CD4-positive, alpha-beta T cell treated with Interleukin-2 at 100 ng/mL for 4 hours (primary cell): ENCODE data around the gene SIPA1.

Experiments
- DNase-seq: peaks from one replicate; pipeline ENCODE4 v3.0.0-alpha.2; 2020; ENCODE audit warnings: low spot score

Gene SIPA1

DNA sequence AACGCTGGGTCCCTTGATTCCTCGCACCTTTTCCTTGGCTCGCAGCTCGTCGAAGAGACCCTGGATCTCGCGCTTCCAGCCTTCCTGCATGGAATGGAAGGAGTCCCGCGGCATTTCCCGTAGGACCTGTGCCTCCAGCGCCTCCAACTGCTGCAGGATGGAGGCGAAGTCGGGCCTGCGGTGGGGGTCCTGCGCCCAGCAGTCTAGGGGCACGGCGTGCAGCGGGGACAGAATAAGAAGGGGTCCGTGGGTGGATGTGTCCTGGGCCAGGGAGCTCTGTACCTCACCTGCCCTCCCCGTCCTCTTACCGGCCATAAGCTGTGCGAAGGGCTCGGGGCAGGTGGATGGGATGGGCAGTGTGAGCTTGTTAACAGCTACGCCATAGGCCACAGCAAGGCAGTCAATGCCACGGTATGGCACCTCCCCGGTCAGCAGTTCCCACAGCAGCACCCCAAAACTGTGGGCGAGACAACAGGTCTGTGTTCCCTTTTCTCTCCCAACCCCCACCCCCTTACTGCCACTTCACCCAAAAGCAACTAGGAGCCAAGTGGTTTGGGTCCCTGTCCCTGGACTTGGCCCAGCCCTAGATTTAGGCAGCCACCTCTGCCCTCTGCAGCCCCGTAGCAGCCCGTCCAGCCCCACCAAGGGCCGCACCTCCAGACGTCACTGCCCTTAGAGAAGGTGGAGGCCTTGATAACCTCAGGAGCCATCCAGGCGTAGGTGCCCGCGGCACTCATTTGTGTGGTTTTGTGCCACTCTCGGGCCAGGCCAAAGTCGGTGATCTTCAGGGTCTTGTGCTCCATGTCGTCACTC, 30.1 kb upstream of the SIPA1 start:
- no peak for DNase-seq

DNA sequence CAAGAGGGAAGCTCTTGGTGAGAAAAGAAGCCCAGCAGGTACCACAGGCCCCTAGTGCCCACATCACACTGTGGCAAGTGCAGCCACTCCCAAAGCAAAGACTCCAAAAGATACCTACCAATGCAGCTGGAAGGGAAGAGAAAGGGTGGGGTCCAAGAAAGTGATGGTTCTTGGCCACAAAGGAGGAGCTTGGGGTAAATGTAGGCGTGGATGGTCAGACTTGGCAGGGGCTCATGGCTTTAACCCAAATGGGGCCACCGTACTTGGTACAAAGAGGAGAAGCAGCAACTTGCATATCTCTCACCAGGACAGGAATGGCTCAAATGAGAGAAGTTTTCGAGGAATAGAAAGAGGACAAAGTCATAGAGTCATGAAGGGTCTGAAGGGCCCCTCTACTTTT, 28.7 kb upstream of the SIPA1 start:
- no peak for DNase-seq

DNA sequence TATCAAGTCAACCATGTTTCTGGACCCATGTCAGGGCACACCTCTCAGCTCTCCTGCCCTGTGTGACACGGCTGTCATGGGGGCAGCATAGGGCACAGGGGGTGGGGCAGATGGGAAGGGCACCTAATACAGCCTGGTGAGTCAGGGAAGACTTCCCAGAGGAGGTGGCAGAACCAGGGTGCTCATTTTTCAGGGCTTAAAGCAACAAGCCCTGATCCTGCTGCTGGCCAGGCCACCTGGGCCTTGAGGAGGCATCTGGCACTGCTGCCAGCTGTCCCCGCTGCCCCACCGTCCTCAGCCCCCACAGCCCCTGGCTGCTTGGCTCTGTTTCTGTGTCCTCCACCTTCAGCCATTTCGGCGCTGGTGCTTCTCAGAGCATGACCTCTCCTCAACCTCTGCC, 28.2 kb upstream of the SIPA1 start:
- no peak for DNase-seq

DNA sequence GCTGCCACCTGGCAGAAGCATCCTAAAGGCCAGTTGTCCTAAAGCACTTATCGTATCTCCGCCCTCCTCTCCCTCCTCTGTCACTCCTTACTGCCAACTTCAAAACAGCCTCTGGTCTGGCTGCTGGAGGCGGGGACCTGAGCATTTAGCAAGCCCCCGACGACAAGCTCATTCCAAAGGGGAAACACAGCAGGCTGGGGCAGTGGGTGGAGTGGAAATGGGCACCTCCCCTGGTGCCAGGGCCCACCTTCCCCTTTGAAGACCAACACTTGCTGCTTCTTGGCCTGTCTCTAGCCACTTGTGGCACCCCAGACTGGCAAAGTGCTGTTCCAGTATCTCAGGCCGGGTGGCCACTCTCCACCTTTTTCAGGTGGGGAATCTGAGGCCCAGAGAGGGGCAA, 27.5 kb upstream of the SIPA1 start:
- DNase-seq = no peak

DNA sequence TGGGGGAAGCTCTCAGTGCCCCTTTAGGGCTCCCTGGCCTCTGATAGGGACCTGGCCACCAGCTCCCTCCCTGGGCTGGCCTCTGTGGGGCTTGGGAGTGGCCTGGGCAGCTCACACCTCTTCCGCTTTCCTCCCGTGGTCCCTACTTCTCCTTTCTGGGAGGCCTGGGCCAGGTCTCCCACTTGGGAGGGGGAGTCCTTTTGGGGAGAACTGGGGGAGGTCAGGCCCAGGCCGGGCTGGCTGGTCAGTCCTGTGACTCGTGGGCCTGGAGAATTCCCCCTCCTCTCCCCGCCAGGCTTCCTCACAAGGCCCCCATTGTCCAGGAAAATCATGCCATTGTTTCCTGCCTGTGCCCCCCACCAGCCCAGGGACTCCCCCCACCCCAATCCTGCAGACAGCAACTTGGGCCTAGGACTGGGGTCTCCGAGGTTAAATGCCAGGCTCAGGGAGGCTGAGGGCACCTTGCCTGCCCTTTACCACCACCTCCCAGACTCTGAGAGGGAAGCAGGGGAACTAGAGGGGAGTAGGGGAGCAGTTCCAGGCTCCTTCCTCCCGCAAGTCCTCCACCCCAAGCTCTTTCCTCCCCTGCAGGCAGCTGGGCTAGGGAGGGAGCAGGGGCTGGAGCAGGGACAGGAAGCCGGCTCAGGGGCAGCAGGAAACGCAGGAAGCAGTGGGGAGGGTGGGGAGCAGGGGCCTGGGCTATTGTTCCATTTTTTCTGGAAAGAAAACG, 26.7 kb upstream of the SIPA1 start:
- no peak for DNase-seq

DNA sequence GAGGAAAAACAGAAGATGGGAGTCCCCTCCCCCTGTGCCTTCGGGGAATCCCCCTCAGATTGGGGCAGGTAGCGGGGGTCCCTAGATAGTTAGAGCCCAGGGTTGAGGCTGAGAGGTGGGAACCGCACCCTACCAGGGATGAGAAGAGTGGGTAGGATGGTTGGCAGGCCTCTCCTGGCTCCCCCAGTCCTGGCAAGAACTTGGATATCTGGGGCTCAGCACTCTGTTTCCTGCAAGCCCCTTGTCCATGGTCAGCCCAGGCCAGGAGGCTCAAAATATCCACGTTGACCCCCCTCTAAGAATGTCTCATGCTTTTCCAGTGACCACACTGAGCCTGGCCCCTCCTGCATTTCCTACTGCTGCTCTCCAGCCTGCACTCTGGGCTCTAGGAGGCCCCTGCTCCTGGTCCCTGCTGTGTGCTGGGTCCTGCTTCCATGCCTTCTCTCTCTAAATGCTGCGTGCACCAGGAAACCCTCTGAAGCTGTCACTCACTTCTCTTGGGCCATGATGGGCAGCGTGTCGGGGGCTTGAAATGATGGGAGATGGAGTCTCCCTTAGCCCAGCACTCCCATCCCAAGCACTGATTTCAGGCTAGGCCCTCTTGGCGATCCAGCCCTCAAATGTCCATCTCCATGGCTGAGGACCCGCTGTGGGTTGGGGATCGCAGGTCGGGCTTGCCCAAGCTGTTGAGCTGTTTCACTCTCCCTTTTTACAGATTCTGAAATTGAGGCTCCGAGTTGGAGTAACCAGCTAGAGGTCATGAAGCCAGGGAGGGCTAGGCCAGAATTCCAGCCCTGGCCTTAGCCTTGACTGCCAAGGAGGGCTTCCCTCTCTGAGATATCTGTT, 25.9 kb upstream of the SIPA1 start:
- no peak for DNase-seq

DNA sequence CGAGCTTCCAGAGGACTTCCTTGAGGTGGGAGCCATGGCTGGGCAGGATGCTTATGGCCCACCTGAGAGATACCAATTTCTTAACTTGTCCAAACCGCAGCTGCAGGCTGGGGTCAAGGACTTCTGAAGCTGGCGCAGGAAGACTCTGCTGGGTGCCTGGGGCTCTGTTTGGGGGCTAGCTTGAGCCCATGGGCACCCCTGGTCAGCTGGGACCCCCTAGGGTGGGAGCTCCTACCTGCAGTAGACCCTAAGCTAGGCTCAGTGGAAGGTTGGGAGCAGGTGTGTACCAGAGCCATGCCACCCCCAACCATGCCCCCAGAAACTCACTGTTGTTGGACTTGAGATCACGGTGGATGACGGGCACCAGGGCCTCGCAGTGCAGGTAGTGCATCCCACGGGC, 25.2 kb upstream of the SIPA1 start:
- no peak for DNase-seq

DNA sequence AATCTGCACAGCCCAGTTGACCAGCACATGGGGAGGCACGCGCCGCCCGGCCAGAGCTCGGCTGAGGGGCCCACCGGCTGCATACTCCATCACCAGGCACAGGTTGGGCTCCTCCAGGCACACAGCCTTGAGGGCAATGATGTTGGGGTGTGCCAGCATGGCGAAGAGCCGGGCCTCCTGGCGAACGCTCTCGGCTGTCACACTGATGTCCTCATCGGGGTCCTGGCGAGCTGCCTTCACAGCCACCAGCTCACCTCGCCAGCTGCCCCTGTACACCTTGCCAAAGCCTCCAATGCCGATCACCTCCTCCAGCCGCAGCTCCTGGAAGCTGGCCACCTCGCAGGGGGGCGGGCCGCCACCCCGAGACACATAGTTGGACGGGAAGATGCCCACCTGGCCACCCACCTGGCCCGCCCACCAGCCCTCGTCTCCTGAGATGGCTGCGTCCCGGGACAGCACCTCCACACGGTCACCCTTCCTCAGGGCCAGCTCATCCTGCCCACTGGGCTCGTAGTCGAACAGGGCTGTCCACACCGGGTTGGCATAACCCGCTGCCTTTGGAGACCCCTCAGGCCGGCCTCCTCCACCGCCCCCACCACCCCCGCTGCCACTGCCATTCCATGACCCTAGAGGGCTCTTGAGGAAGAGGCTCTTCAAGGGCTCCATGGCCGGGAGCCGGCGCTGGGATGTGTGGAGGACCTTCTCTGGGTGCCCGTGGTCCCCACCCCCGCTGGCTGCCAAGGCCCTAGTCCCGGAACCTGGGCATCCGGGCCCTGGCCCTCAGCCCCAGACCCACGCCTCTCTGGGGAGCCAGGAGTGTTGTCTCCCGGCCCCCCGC, 24.6 kb upstream of the SIPA1 start:
- DNase-seq = no peak

DNA sequence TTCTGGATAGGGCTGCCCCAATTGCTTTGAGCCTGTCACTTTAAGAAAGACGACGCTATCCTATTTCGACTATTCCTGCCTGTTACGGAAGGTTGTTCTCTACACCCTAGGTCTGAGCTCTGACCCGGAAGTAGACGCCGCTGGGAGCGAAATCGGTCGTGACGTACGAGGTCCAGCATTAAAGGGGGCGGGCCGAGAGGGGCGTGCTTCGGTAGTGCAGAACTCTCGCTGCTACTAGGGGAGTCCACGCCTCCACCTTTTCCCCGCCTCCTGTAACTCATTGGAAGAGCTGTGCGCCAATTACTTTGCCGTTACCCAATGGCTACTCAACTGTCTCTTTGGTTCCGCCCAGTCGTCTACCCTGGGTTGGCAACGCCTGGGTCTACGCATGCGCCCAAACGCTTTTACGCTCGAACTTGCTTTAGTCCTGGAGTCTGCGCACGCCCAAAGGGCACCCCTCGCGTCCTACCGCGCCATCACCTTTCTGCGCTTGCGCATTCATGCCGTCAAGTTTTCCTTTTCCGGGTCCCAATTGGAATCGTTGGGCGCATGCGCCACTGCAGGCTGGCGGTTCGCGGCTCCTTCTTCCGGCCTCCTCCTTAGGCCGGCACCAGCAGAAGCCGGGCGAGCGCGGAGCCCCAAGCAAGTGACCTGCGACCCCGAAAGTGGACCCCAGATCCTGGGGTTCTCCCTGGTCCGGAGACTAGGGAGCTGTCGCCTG, 22.5 kb upstream of the SIPA1 start, which contains the start of gene PCNX3:
TSS of gene PCNX3 (plus strand) at position 548 of the 721 bp plus-strand sequence. CDS start 536 bp downstream, outside the sequence.
- DNase-seq = peak; percentile 100

DNA sequence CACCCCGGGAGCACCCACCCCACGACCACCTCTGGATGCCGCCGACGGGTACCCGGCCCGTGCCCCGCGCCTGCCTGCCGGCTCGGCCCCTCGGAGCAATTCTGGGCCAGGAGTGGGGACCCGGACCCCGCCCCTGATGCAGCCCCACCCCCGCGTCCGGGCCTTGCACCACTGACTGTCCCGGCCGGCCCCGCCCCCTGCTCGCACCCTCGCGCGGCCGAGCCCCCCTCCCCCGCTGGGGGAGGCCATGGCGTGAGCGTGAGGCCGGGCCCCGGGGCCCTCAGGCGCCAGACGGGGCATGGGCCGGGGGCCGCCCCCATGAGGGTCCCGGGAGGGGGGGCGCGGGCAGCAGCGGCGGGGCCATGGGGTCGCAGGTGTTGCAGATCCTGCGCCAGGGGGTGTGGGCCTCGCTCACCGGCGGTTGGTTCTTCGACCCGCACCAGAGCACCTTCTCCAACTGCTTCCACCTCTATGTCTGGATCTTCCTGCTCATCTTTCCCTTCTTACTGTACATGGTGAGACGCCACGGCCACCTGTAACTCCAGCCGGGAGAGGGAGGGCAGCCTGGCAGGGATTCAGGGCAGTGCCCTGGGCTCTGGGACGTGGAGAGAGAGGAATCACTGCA, 21.8 kb upstream of the SIPA1 start:
- peak; percentile 14 for DNase-seq

DNA sequence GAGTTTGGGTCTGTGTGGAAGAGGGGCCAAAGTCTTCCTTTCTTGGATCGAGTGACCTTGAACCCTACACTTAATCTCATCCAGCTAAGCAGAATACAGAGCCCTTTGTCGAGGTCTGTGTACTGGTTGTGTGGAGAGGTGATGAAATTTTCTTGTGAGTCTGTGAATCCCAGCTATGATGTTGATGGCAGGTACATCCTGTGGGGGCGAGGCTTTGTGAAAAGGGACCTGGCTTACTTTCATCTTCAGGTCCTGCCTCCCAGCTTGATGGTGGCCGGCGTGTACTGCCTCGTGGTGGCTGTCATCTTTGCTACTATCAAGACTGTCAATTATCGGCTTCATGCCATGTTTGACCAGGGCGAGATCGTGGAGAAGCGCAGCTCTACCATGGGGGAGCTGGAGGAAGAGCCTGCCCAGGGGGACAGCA, 21.3 kb upstream of the SIPA1 start:
- DNase-seq = no peak

DNA sequence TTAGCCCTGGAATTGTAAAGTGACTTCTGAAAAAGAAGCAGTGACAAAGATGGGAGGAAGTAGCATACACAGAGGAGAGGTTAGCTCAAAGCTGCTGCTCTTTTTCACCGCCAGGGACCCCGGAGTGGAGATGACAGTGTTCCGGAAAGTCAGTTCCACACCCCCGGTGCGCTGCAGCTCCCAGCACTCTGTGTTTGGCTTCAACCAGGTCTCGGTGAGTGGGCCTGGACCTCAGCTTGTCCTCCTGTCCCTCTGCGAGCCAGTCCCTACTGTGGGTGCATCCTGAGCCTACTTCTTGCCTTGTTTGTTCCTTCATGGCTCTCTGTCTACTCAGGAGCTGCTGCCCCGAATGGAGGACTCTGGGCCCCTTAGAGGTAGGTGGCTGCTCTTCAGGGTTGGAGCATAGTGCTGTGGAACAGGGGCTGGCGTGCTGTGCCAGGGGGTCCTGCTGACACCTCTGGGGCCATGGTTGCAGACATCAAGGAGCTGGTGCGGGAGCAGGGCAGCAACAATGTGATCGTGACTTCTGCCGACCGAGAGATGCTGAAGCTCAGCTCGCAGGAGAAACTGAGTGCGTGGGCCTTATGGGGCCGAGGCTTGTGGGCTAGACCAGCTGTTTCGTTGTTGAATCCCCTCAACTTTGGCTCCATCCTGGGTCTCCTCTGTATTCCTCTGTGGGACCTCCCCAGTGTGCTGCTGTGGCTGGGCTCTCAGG, 20.6 kb upstream of the SIPA1 start:
- no peak for DNase-seq

DNA sequence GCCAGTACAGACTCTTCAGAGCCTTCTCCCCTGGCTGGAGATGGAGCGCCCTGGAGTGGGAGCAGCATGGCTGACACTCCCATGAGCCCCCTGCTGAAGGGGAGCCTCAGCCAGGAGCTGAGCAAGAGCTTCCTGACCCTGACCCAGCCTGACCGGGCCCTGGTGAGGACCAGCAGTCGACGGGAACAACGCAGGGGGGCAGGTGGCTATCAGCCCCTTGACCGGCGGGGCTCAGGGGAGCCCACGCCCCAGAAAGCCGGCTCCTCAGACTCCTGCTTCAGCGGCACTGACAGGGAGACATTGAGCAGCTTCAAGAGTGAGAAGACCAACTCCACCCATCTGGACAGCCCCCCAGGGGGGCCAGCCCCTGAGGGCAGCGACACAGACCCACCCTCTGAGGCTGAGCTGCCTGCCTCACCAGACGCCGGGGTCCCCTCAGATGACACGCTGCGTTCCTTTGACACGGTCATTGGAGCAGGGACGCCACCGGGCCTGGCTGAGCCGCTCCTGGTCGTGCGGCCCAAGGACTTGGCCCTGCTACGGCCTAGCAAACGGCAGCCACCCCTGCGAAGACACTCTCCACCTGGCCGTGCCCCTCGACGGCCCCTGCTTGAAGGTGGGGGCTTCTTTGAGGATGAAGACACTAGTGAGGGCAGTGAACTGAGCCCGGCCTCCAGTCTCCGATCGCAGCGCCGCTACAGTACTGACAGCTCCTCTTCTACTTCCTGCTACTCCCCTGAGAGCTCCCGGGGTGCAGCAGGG, 19.7 kb upstream of the SIPA1 start:
- DNase-seq = no peak

DNA sequence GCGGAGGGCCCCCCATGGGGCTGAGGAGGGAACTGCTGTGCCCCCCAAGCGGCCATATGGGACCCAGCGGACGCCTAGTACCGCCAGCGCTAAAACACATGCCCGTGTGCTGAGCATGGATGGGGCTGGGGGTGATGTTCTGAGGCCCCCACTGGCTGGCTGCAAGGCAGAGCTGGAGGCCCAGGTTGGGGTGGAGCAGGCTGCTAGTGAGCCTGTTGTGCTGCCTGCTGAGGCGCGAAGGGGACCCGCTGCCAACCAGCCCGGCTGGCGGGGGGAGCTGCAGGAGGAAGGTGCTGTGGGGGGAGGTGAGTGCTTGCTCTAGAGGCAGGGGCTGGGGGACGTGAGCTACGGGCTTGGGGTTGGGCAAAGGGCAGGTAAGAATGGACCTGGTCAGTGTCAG, 19.1 kb upstream of the SIPA1 start:
- no peak for DNase-seq

DNA sequence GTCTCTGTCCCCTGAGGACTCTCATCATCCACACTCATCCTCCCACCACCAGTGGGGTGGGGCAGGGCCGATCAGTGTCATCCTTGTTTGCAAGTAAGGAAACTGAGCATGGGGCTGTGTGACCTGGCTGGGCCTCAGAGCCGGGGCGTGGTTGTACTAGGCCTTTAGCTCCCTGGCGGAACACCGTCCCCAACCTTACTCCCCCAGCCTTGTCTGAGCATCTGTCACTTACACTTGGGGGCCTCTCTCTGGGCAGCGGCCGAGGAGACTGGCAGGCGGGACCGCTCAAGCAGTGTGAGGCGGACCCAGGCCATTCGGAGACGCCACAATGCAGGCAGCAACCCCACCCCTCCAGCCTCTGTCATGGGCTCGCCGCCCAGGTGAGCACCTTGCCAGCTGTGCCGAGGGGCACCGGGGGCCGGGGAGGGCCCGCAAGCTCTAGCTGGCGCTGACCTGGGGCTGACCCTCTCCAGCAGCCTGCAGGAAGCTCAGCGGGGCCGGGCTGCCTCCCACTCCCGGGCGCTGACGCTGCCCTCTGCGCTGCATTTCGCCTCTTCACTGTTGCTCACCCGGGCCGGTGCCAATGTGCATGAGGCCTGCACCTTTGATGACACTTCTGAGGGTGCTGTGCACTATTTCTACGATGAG, 18.5 kb upstream of the SIPA1 start:
- DNase-seq = no peak

DNA sequence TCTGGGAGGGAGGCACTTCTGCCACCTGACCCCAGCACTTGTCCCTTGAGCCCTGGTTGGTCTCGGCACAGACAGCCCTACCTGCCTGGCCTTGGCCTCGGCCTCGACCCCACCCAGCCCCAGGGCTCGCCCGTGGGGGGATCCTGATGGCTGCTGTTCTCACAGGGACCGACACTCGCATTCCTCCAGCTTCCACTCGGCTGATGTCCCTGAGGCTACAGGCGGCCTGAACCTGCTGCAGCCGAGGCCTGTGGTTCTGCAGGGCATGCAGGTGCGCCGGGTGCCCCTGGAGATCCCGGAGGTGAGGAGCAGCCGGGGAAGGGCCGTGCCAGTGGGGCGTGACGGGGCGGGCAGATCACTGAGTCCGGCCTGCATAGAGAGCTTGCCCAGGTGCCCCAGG, 17.2 kb upstream of the SIPA1 start:
- DNase-seq = no peak

DNA sequence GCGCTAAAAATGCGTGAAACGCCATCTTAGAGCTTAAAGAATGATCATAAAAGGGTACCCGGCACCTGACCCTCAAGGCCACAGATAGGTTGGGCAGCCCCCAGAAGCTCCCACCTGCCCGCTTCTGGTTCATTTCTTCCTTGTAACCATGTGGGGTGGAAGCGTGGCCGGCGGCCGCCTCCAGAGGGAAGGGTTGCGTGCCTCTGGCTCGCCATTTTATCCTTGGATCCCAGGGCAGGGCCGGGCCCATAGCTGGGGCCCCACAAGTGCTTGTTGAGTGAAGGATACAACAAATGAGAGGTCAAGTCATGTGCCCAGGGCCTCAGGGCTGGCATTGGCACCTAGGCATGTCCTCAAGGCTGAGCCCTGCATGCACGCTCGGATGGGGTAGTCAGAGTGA, 16.4 kb upstream of the SIPA1 start:
- no peak for DNase-seq

DNA sequence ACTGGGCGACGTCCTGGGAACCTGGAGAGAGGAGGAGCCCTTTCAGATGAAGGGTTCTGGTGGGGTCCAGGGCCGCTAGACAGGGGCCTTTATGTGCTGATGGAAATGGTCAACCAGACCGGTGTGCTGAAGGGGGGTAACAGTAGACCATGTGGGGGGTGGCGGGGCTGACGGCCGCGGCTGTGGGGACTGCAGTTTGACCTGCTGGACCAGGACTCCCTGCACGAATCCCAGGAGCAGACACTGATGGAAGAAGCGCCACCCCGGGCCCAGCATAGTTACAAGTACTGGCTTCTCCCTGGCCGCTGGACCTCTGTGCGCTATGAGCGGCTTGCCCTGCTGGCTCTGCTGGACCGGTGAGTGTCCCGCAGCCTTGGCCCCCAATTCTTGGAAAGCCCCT, 15.9 kb upstream of the SIPA1 start:
- no peak for DNase-seq

DNA sequence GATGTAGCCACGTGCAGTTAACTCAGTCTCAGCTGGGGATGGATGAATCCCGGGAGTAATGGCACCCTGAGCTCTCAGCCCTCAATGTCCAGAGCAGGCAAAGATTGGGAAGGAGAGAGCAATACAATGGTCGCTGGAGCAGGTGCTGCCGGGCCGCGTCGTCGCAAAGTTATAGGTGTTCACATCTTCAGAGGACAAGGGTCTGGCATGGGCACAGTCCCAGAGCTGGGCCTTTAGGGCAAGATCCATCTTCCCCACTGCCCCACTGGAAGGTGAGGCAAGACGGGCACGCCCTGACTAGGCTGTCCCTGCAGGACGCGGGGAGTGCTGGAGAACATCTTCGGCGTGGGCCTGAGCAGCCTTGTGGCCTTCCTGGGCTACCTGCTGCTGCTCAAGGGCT, 14.7 kb upstream of the SIPA1 start:
- DNase-seq = no peak
